Nephron progenitor cell (in vitro differentiated cells): Measurements from ENCODE around the gene WDR76.
"Not testable (repeated sequence)": the region's sequence is repeated elsewhere in the genome, so short reads cannot be mapped to it uniquely, and the experiment has no call there.

Experiments
- DNase-seq: peaks from one replicate; pipeline ENCODE4 v3.0.0; 2021
- H3K27ac Mint-ChIP-seq: 2 replicates; pipeline ENCODE4 v1.8.0; 2021; ENCODE audit warnings: mild to moderate bottlenecking, moderate library complexity, mixed read lengths
- H3K27me3 Mint-ChIP-seq: 2 replicates; pipeline ENCODE4 v1.8.0; 2021; ENCODE audit warnings: mild to moderate bottlenecking, low read depth, mixed read lengths; ENCODE audit not compliant: poor library complexity
- H3K36me3 Mint-ChIP-seq: 2 replicates; pipeline ENCODE4 v1.8.0; 2021; ENCODE audit warnings: low read depth, mixed read lengths
- H3K4me1 Mint-ChIP-seq: 2 replicates; pipeline ENCODE4 v1.8.0; 2021; ENCODE audit warnings: mixed read lengths
- H3K4me3 Mint-ChIP-seq: 2 replicates; pipeline ENCODE4 v1.8.0; 2021; ENCODE audit warnings: mild to moderate bottlenecking, moderate library complexity, mixed read lengths
- H3K9me3 Mint-ChIP-seq: 2 replicates; pipeline ENCODE4 v1.8.0; 2021; ENCODE audit warnings: mild to moderate bottlenecking, moderate library complexity, mixed read lengths
- TF ChIP-seq, protein P1 (sequence below): fragments of 200-600 bp; sonication (generic); IDR thresholded peaks from 2 replicates; pipeline ENCODE4 v1.5.0; 2021; ENCODE audit warnings: antibody characterized with exemption

WDR76 gene

DNA sequence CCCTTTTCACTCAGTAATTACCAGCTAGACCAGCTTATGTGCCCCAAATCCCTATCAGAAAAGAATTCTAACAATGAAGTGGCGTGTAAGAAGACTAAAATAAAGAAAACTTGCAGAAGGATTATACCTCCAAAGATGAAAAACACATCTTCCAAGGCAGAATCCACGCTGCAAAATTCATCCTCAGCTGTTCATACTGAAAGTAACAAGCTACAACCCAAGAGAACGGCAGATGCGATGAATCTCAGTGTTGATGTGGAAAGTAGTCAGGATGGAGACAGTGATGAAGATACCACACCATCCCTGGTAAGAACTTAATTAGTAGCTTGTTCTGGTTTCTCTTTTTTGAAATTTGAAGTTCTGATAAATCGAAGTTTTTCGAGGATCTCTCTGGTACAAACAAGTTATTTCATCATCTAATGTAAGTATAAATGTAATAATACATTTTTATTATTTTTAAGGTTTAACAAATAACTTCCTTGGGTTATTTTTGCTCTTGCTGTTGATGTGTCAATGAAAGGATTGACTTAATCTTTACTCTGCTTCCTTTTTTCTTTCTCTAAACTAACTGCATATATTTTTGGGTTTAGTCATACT is 1.4 kb downstream of the WDR76 start:
- Mint-ChIP-seq H3K9me3 (peaks cover 20% of the 10 kb centered on the region), H3K4me1 (peaks cover 36% of the 10 kb centered on the region), H3K36me3 (peaks cover 38% of the 10 kb centered on the region), H3K27me3 (peaks cover 5% of the 10 kb centered on the region), H3K4me3 (peak overlapping the region; percentile 79), H3K27ac (peak overlapping the region; percentile 39)
- DNase-seq: no peak
- TF ChIP-seq, protein P1, sequence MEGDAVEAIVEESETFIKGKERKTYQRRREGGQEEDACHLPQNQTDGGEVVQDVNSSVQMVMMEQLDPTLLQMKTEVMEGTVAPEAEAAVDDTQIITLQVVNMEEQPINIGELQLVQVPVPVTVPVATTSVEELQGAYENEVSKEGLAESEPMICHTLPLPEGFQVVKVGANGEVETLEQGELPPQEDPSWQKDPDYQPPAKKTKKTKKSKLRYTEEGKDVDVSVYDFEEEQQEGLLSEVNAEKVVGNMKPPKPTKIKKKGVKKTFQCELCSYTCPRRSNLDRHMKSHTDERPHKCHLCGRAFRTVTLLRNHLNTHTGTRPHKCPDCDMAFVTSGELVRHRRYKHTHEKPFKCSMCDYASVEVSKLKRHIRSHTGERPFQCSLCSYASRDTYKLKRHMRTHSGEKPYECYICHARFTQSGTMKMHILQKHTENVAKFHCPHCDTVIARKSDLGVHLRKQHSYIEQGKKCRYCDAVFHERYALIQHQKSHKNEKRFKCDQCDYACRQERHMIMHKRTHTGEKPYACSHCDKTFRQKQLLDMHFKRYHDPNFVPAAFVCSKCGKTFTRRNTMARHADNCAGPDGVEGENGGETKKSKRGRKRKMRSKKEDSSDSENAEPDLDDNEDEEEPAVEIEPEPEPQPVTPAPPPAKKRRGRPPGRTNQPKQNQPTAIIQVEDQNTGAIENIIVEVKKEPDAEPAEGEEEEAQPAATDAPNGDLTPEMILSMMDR: no peak

DNA sequence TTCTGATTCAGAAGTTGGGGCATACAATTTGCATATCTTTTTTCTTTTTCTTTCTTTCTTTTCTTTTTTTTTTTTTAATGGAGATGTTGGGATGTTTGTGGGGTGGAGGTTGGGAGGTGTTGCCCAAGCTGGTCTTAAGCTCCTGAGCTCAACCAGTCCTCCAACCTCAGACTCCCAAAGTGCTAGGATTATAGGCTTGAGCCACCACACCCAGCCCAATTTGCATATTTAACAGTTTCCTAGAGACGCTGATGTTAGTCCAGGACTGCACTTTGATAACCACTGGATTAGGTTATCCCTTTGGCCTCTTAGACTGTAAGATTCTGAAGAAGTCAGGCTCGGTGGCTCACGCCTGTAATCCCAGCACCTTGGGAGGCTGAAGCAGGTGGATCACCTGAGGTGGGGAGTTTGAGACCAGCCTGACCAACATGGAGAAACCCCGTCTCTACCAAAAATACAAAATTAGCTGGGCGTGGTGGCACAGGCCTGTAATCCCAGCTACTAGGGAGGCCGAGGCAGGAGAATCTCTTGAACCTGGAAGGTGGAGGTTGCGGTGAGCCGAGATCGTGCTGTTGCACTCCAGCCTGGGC is 3.2 kb downstream of the WDR76 start:
- Mint-ChIP-seq H3K9me3 (peaks cover 12% of the 10 kb centered on the region), H3K36me3 (peaks cover 42% of the 10 kb centered on the region), H3K4me1 (peaks cover 29% of the 10 kb centered on the region)
- not testable (repeated sequence) for H3K27me3 Mint-ChIP-seq, H3K4me3 Mint-ChIP-seq, H3K27ac Mint-ChIP-seq, DNase-seq

DNA sequence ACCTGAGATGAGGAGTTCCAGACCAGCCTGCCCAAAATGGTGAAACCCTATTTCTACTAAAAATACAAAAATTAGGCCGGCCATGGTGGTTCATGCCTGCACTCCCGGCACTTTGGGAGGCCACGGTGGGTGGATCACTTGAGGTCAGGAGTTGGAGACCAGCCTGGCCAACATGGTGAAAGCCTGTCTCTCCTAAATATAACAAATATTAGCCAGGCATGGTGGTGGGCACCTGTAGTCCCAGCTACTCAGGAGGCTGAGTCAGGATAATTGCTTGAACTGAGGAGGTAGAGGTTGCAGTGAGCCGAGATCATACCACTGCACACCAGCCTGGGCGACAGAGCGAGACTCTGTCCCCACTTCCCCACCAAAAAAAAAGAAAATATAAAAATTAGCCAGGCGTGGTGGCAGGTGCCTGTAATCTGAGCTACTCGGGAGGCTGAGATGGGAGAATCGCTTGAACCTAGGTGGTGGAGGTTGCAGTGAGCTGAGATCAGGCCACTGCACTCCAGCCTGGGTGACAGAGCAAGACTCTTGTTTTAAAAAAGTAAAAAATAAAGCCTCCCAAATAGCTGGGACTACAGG is 4.0 kb downstream of the WDR76 start:
- DNase-seq, H3K9me3 Mint-ChIP-seq, H3K4me3 Mint-ChIP-seq, H3K27ac Mint-ChIP-seq, H3K27me3 Mint-ChIP-seq: not testable (repeated sequence)
- peaks cover 29% of the 10 kb centered on the region for H3K4me1 Mint-ChIP-seq
- H3K36me3 Mint-ChIP-seq: peaks cover 46% of the 10 kb centered on the region

- H3K4me1 Mint-ChIP-seq: peaks cover 29% of the 10 kb centered on the region
- not testable (repeated sequence) for H3K9me3 Mint-ChIP-seq, DNase-seq, H3K27me3 Mint-ChIP-seq, H3K4me3 Mint-ChIP-seq, H3K27ac Mint-ChIP-seq
- peaks cover 51% of the 10 kb centered on the region for H3K36me3 Mint-ChIP-seq
These were observed 4.8 kb downstream of the WDR76 start for GRCh38 chr15:43831519-43832052.

- H3K4me1 Mint-ChIP-seq: peaks cover 21% of the 10 kb centered on the region
- H3K27ac Mint-ChIP-seq: peak overlapping the region; percentile 47
These were observed 5.7 kb downstream of the WDR76 start for GRCh38 chr15:43832485-43832884.

GRCh38 chr15:43845421-43845820 is 18.6 kb downstream of the WDR76 start:
- Mint-ChIP-seq H3K36me3 (peaks cover 27% of the 10 kb centered on the region), H3K4me1 (no peaks in the 10 kb centered on the region), H3K9me3 (no peaks in the 10 kb centered on the region), H3K4me3 (no peak overlapping the region), H3K27me3 (no peaks in the 10 kb centered on the region), H3K27ac (no peak overlapping the region)
- TF ChIP-seq, protein P1: no peak
- DNase-seq: no peak

More at GRCh38 chr15:43832485-43832884, 5.7 kb downstream of the WDR76 start:
- H3K4me3 Mint-ChIP-seq, H3K9me3 Mint-ChIP-seq, H3K27me3 Mint-ChIP-seq, DNase-seq: not testable (repeated sequence)
- H3K36me3 Mint-ChIP-seq: peaks cover 51% of the 10 kb centered on the region

GRCh38 chr15:43851251-43851650 is 24.4 kb downstream of the WDR76 start:
- H3K9me3 Mint-ChIP-seq: no peaks in the 10 kb centered on the region
- TF ChIP-seq, protein P1: no peak
- no peaks in the 10 kb centered on the region for H3K27me3 Mint-ChIP-seq
- H3K27ac Mint-ChIP-seq: no peak overlapping the region
- peaks cover 32% of the 10 kb centered on the region for H3K36me3 Mint-ChIP-seq
- no peak for DNase-seq
- no peak overlapping the region for H3K4me3 Mint-ChIP-seq
- no peaks in the 10 kb centered on the region for H3K4me1 Mint-ChIP-seq
